GM12875 (cell line): ENCODE measurements around the gene ETDC.
"Not testable (repeated sequence)": the region's sequence is repeated elsewhere in the genome, so short reads cannot be mapped to it uniquely, and the experiment has no call there.

Experiments
- H3K4me3 ChIP-seq: one replicate; pipeline ENCODE4 v1.5.1; 2011; ENCODE audit warnings: low read depth, low read length, control low read depth
- TF ChIP-seq, protein P1 (sequence below): IDR thresholded peaks from 2 replicates; pipeline ENCODE4 v1.5.1; 2011; ENCODE audit warnings: low read depth, mild to moderate bottlenecking, control low read depth, inconsistent platforms, low read length, moderate library complexity, borderline replicate concordance; ENCODE audit not compliant: insufficient read depth

Gene ETDC

GRCh38 chrX:135309430-135309923 is at the start of gene ETDC:
Gene ETDC (plus strand): TSS chrX:135309480. CDS start chrX:135309480, 0 bp downstream.
- TF ChIP-seq, protein P1, sequence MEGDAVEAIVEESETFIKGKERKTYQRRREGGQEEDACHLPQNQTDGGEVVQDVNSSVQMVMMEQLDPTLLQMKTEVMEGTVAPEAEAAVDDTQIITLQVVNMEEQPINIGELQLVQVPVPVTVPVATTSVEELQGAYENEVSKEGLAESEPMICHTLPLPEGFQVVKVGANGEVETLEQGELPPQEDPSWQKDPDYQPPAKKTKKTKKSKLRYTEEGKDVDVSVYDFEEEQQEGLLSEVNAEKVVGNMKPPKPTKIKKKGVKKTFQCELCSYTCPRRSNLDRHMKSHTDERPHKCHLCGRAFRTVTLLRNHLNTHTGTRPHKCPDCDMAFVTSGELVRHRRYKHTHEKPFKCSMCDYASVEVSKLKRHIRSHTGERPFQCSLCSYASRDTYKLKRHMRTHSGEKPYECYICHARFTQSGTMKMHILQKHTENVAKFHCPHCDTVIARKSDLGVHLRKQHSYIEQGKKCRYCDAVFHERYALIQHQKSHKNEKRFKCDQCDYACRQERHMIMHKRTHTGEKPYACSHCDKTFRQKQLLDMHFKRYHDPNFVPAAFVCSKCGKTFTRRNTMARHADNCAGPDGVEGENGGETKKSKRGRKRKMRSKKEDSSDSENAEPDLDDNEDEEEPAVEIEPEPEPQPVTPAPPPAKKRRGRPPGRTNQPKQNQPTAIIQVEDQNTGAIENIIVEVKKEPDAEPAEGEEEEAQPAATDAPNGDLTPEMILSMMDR, result no peak
- H3K4me3 ChIP-seq, result no peak within 1 kb of the TSS

DNA sequence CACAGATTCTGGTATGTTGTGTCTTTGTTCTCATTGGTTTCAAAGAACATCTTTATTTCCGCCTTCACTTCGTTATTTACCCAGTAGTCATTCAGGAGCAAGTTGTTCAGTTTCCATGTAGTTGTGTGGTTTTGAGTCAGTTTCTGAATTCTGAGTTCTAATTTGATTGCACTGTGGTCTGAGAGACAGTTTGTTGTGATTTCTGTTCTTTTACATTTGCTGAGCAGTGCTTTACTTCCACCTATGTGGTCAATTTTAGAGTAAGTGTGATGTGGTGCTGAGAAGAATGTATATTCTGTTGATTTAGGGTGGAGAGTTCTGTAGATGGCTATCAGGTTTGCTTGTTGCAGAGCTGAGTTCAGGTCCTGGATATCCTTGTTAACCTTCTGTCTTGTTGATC is 48.3 kb upstream of the ETDC start:
- not testable (repeated sequence) for H3K4me3 ChIP-seq

GRCh38 chrX:135263376-135263775 is 45.9 kb upstream of the ETDC start:
- not testable (repeated sequence) for H3K4me3 ChIP-seq

GRCh38 chrX:135264206-135264605 is 45.1 kb upstream of the ETDC start:
- TF ChIP-seq, protein P1, result no peak
- H3K4me3 ChIP-seq, result no peak overlapping the region

DNA sequence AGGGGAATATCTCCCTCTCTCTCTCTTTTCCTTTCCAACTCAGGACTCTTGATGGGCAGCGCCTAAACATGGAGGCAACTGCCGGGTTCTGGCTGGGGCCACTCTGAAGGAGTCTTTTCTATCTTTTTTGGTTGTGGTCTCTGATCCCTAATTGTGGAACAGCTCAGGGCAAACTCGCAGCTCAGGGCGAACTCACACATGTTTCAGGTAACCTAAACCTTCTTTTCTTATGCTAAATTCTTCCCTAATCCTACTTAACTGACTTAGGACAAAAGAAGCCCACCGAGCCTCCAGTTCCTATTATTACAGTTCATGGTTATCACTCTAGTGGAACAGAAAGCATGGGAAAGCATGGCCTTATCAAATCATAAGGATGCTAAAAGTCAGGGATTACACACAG is 36.1 kb upstream of the ETDC start:
- H3K4me3 ChIP-seq, result no peak overlapping the region
- TF ChIP-seq, protein P1, result no peak

GRCh38 chrX:135275973-135276372 is 33.3 kb upstream of the ETDC start:
- H3K4me3 ChIP-seq, result no peak overlapping the region
- TF ChIP-seq, protein P1, result no peak

GRCh38 chrX:135287266-135287823 is 21.9 kb upstream of the ETDC start:
- no peak overlapping the region for H3K4me3 ChIP-seq
- TF ChIP-seq, protein P1, result no peak

GRCh38 chrX:135295238-135295943 is 13.9 kb upstream of the ETDC start:
- peak overlapping the region; percentile 48 for H3K4me3 ChIP-seq
- TF ChIP-seq, protein P1, result no peak
